NCI-H1694 (cell line): ENCODE results near the gene FAM240A.
A peak's percentile ranks its signal among the peaks of the same experiment; 100 is the strongest.

Experiments
- DNase-seq: peaks from one replicate; lab custom pipeline; 2025; lab: John Stamatoyannopoulos, UW

Gene FAM240A

GRCh38 chr3:46626039-46626438 lies 13.7 kb downstream of the FAM240A start:
- DNase-seq: no peak

GRCh38 chr3:46627078-46627477 lies 14.8 kb downstream of the FAM240A start:
- no peak for DNase-seq

- DNase-seq: no peak
Measured at GRCh38 chr3:46628901-46629369, 16.6 kb downstream of the FAM240A start.

DNA sequence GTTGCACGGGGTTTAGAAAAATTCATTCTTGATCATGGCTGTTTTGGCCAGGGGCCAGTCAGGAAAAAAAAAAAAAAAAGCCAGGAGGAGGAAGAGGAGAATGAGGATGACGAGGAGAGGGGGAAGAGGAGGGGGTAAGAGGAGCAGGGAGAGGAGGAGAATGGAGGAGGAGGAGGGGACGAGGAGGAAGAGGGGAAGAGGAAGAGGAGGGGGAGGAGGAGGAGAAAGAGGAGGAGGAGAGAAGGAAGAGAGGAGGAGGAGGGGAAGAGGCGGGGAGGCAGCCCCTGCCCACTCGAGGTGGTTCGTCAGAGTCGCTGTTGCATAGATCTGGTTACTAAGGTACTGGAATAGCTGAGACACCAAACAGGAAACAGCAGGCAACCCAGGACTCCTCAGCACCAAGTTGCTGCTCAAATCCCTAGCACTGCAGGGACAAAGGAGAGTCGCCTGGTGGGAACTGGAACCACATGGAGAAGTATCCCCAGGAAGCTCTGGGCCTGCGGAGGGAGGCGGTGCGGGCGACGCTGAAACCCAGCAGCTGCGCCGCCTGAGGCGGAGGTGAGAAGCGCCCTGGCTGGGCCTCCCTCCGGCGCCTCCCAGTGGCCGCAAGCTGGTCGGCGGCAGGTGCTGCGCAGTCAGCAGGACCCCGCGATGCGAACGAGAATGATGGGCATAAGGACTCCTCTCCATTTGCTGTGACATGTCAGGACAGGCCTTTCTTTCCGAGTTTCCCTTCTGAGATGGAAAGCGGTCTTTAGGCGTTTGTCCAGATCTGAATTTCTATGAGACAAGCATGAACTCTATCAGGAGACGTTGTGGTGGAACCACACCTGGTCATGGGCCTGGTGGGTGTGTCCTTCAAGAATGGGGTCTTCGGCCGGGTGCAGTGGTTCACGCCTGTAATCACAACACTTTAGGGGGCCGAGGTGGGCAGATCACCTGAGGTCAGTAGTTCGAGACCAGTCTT lies 17.5 kb downstream of the FAM240A start:
- DNase-seq: peak; percentile 2

DNA sequence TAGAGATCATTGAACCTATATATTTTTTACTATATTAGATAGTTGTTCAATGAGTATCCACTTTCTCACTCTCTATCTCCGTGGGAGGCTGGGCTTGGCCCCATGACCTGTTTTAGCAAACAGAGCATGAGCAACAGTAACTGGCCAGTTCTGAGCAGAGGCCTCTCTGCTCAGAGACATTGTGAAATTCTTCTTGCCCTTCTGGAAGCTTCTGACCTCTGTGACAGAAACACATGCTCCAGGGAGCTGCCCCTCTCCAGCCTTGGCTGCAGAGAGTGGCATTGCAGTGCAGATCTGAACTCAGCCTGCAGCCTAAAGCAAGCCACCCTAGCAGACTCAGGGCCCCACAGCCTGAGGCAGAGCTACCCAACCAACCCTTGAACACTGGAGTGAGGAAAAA lies 20.5 kb downstream of the FAM240A start:
- no peak for DNase-seq

DNA sequence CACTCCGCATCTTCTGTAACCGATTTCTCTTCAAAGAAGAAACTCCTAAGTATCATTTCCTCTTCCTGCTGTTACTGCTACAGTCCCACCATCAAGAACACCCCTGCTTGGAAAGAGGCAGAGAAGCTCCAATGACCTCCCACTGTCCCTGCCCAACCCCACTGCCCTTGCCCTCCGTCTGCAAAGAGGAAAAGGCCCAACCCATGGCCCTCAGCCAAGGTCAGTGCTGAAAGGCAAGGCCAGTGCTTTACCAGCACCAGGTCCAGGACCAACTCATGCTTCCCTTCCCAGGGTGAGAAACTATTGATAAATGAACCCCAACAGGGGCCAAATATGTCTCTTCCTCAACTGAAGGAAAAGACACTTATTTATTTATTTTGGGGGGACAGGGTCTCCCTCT lies 22.5 kb downstream of the FAM240A start:
- DNase-seq: no peak

DNA sequence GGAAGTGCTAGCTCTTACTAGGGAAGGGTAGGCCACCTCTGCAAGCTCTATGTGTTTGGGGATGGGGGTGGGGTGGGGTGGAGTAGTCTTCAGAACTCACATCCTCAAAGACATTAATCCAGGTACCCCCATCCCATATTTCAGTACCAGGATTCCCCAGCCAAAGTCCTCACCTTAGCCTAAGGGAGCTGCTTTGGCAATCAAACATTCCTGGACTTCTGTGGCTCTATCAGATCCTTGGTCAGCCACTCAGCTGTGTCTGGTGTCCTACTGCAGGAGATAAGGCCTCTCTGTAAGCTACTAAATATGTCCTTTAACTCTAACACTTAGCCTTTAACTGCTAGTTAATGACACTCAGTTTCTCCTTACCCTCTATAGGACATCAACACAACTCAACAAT lies 26.9 kb downstream of the FAM240A start:
- no peak for DNase-seq

DNA sequence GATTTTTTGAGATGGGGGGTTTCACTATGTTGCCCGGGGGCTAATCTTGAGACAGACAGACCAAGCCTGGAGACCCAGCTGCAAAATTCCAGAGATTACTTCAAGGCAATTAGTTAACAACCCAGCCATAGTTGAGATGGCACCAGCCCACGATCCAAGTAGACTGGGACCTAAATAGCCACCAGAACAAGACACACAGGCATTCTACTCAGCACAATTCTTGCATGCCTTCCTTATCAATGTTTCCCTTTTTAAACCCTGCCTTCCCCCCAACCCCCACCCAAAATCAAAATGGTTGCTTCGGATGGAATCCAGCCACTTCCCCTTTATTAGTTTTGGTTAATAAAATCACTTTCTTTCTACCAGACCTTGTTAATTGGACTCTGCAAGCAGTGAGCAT lies 28.6 kb downstream of the FAM240A start:
- no peak for DNase-seq

DNA sequence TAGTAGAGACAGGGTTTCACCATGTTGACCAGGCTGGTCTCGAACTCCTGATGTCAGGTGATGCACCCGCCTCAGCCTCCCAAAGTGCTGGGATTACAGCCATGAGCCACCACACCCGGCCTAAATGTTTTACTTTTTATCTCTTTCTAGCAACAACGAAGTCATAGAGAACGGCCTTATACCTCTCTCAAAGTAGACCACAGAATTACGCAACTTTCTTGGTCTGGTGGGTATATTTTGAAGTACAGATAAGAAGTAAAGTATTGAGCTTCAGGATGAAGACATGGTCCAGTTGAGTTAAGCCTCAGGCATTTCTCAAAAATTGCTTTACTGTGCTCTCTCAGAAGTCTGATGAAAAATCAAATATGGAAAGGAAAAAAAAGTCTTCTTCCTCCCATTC lies 30.6 kb downstream of the FAM240A start:
- no peak for DNase-seq

DNA sequence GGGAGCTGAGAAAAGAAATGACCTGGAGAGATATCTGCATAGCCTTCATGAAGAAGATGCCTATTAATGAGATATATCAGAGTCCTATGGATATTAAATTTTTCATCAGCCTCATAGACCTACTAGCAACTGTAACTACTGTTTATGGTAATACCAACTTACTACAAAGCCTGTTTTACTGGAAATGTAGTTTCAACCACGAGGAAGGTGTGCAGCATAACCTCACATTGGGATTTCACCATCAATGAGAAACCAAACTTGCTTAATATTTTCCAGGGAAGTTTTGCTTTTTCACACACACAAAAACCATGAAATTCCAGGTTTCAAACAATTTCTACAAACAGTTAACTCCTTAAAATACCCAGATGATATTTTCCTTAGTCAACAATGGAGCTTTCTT lies 31.4 kb downstream of the FAM240A start:
- no peak for DNase-seq

GRCh38 chr3:46646700-46647099 lies 34.4 kb downstream of the FAM240A start:
- no peak for DNase-seq

DNA sequence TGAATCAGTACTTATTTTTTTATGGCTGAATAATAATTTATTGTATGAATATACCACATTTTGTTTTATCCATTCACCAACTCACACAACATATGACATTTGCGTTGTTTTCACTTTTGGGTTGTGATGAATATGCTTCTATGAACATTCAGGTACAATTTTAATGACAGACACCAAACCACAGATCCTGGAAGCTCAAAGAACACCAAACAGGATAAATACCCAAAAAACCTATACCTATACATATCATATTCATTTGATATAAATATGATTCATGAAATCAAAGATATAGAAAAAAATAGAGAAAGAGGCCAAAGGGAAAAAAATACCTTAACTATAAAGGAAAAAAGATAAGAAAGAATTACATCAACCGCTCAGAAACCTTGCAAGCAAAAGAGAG lies 35.8 kb downstream of the FAM240A start:
- no peak for DNase-seq

DNA sequence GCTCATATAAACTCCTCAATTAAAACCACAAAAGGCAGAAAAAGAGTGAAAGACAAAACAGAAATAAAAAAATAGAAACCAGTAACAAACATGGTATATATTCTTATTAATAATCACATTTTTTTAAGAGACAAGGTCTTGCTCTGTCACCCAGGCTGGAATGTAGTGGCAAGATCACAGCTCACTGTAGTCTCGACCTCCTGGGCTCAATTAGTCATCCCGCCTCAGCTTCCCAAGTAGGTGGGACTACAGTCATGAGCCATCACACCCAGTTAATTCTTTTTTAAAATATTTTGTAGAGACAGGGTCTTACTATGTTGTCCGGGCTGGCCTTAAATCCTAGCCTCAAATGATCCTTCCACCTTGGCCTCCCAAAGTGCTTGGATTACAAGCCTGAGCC lies 37.1 kb downstream of the FAM240A start:
- no peak for DNase-seq

GRCh38 chr3:46651084-46651483 lies 38.8 kb downstream of the FAM240A start:
- no peak for DNase-seq

DNA sequence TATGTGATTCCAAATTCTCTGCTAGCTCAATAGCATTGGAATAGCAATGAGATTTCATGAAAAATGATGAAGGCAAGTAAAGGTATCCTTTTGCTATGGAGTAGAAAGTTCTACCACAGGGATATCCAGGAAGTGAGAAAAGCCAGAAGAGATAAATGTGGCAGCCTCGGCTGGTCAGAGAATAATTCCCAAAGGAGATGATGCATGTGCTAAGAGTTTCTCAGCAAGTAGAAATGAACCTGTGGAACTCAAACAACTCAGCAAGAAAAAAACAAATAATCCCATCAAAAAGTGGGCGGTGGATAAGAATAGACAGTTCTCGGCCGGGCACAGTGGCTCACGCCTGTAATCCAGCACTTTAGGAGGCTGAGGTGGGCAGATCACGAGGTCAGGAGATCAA lies 42.9 kb downstream of the FAM240A start:
- DNase-seq: no peak

GRCh38 chr3:46656778-46657556 lies 44.6 kb downstream of the FAM240A start:
- DNase-seq: no peak

GRCh38 chr3:46659285-46659684 lies 47.0 kb downstream of the FAM240A start:
- no peak for DNase-seq

GRCh38 chr3:46660003-46660402 lies 47.7 kb downstream of the FAM240A start:
- DNase-seq: no peak

DNA sequence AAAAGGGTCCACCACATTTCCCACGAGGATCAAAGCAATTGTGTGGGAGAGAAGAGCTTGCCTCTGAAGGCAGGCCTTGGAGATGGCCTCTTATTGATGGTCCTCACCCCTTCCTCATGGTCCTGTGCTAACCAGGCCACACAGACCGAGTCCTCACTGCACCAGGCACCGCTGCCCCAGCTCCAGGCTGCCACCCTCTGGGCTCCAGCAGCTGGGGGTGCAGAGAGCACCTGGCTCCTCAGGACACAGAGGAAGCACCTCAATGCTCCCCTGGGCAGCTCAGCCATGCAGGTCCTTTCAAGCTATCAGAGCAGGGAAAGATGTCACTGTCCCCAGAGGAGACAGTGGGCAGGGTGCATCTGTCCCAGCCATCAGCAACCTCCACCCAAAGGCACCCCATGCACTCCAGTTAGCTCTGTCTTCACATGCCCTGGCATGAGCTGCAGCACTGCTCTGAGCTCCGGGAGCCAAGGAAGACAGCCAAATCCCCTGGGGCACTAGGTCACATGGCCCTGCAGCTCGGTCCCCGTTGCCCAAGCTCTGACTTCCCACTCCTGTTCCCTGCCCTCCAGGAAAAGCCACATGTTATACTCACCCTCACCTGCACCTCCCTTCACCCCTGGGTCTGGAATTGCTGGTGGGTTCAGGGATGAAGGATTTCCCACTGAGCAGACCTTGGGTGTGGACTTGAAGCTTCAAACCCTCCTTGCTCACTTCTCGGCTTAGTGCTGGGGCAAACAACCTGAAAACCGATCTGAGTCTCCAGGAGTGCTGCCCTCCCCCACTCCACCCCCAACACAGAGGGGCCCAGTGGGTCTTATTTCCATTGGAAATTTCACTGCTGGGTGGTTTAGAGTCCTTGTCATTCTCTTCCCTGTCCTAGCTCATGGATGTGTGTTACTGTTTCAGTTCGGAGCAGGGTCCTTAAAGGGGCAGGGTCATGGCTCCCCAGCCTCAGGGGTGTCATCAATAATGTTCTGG lies 48.5 kb downstream of the FAM240A start:
- DNase-seq: no peak

- no peak for DNase-seq
Measured at GRCh38 chr3:46661776-46662766, 49.7 kb downstream of the FAM240A start.
